Ramos (cell line): Measurements from ENCODE around the gene LKAAEAR1.
"Not testable (repeated sequence)": the region's sequence is repeated elsewhere in the genome, so short reads cannot be mapped to it uniquely, and the experiment has no call there.

Experiments
- in situ Hi-C: fragments of 300-500 bp; cut with MboI; formaldehyde crosslinking; loops from one replicate; pipeline ENCODE4 v1.14.3; 2022; ENCODE audit warnings: low sequenced_read_pairs; ENCODE audit not compliant: unreplicated experiment

Gene LKAAEAR1

GRCh38 chr20:64099880-64100565 is 15.8 kb upstream of the LKAAEAR1 start:
- in situ Hi-C loops = no loop called here

- in situ Hi-C loops = no loop called here
Measured at GRCh38 chr20:64099086-64099786, 15.0 kb upstream of the LKAAEAR1 start.

GRCh38 chr20:64098471-64099013 is 14.3 kb upstream of the LKAAEAR1 start:
- in situ Hi-C loops = no loop called here

GRCh38 chr20:64096535-64096934 is 12.3 kb upstream of the LKAAEAR1 start:
- in situ Hi-C loops = no loop called here

GRCh38 chr20:64095927-64096326 is 11.7 kb upstream of the LKAAEAR1 start:
- in situ Hi-C loops = no loop called here

- in situ Hi-C loops = no loop called here
Measured at GRCh38 chr20:64095455-64095854, 11.3 kb upstream of the LKAAEAR1 start.

- in situ Hi-C loops = no loop called here
Measured at GRCh38 chr20:64093013-64093503, 8.9 kb upstream of the LKAAEAR1 start.

GRCh38 chr20:64092258-64093012 is 8.2 kb upstream of the LKAAEAR1 start:
- in situ Hi-C loops = no loop called here

- in situ Hi-C loops = no loop called here
Measured at GRCh38 chr20:64091770-64092169, 7.6 kb upstream of the LKAAEAR1 start.

GRCh38 chr20:64091340-64091739 is 7.1 kb upstream of the LKAAEAR1 start:
- in situ Hi-C loops = no loop called here

GRCh38 chr20:64090165-64090564 is 6.0 kb upstream of the LKAAEAR1 start:
- in situ Hi-C loops = no loop called here

- in situ Hi-C loops = not testable (repeated sequence)
Measured at GRCh38 chr20:64088586-64088985, 4.4 kb upstream of the LKAAEAR1 start.

- in situ Hi-C loops = not testable (repeated sequence)
Measured at GRCh38 chr20:64087226-64087825, 3.1 kb upstream of the LKAAEAR1 start.

GRCh38 chr20:64086801-64087200 is 2.6 kb upstream of the LKAAEAR1 start:
- in situ Hi-C loops = no loop called here

GRCh38 chr20:64084685-64085152 is 521 bp upstream of the LKAAEAR1 start:
- in situ Hi-C loops = no loop called here

- in situ Hi-C loops = no loop called here
Measured at GRCh38 chr20:64083378-64083803, 807 bp downstream of the LKAAEAR1 start.

GRCh38 chr20:64082820-64083377 is 1.3 kb downstream of the LKAAEAR1 start:
- in situ Hi-C loops = no loop called here

- in situ Hi-C loops = no loop called here
Measured at GRCh38 chr20:64082126-64082731, 2.0 kb downstream of the LKAAEAR1 start.

- in situ Hi-C loops = no loop called here
Measured at GRCh38 chr20:64081624-64081964, 2.6 kb downstream of the LKAAEAR1 start.
